ELF-1 (cell line): Measurements from ENCODE around the gene ATP23.

Source experiments
- DNase-seq: peaks from one replicate; pipeline ENCODE4 v3.0.0-alpha.2; 2016; ENCODE audit warnings: low read depth, low spot score

Gene ATP23

GRCh38 chr12:57941165-57941894 lies at the start of gene ATP23:
ATP23 (plus strand) TSS chr12:57941567; CDS start chr12:57941702, 135 bp downstream.
- DNase-seq: peak; percentile 96

- no peak for DNase-seq
These were observed 49.0 kb upstream of the ATP23 start for GRCh38 chr12:57892232-57892972.

- DNase-seq: peak; percentile 53
These were observed 47.7 kb upstream of the ATP23 start for GRCh38 chr12:57893431-57894353.

GRCh38 chr12:57894399-57895292 lies 46.7 kb upstream of the ATP23 start:
- no peak for DNase-seq

- DNase-seq: no peak
These were observed 45.8 kb upstream of the ATP23 start for GRCh38 chr12:57895389-57896114.

GRCh38 chr12:57896115-57896433 lies 45.3 kb upstream of the ATP23 start:
- no peak for DNase-seq

- peak; percentile 59 for DNase-seq
These were observed 44.7 kb upstream of the ATP23 start for GRCh38 chr12:57896434-57897201.

- DNase-seq: peak; percentile 32
These were observed 43.9 kb upstream of the ATP23 start for GRCh38 chr12:57897286-57897974.

- DNase-seq: no peak
These were observed 42.9 kb upstream of the ATP23 start for GRCh38 chr12:57898308-57898970.

- no peak for DNase-seq
These were observed 42.2 kb upstream of the ATP23 start for GRCh38 chr12:57899010-57899662.

GRCh38 chr12:57902478-57902969 lies 38.8 kb upstream of the ATP23 start:
- DNase-seq: no peak

- DNase-seq: no peak
These were observed 36.9 kb upstream of the ATP23 start for GRCh38 chr12:57904426-57904825.

GRCh38 chr12:57904848-57905811 lies 36.2 kb upstream of the ATP23 start:
- DNase-seq: peak; percentile 95

- no peak for DNase-seq
These were observed 35.4 kb upstream of the ATP23 start for GRCh38 chr12:57905812-57906475.

- no peak for DNase-seq
These were observed 34.5 kb upstream of the ATP23 start for GRCh38 chr12:57906821-57907220.

GRCh38 chr12:57907281-57907680 lies 34.1 kb upstream of the ATP23 start:
- DNase-seq: no peak
